Glutamatergic neuron (in vitro differentiated cells): ENCODE data around the gene ZP4. TPM values are rescaled to one million over a fixed set of nuclear protein-coding genes. Genes with fewer than 3 reads are reported as not detected.

ENCODE experiments used
- DNase-seq: peaks from one replicate; pipeline ENCODE4 v3.0.0; 2022
- H3K27ac Mint-ChIP-seq: one replicate; pipeline ENCODE4 v1.8.0; 2020; ENCODE audit warnings: mild to moderate bottlenecking, mixed read lengths, inconsistent platforms; ENCODE audit not compliant: unreplicated experiment
- H3K27me3 Mint-ChIP-seq: one replicate; pipeline ENCODE4 v1.8.0; 2020; ENCODE audit warnings: mild to moderate bottlenecking, moderate library complexity, mixed read lengths, inconsistent platforms; ENCODE audit not compliant: unreplicated experiment
- H3K36me3 Mint-ChIP-seq: one replicate; pipeline ENCODE4 v1.8.0; 2020; ENCODE audit warnings: mild to moderate bottlenecking, mixed read lengths, inconsistent platforms; ENCODE audit not compliant: unreplicated experiment
- H3K4me1 Mint-ChIP-seq: one replicate; pipeline ENCODE4 v1.8.0; 2020; ENCODE audit warnings: mild to moderate bottlenecking, low read depth, mixed read lengths, inconsistent platforms; ENCODE audit not compliant: unreplicated experiment
- H3K4me3 Mint-ChIP-seq: one replicate; pipeline ENCODE4 v1.8.0; 2020; ENCODE audit warnings: mild to moderate bottlenecking, mixed read lengths, inconsistent platforms; ENCODE audit not compliant: unreplicated experiment
- H3K9me3 Mint-ChIP-seq: one replicate; pipeline ENCODE4 v1.8.0; 2020; ENCODE audit warnings: mild to moderate bottlenecking, moderate library complexity, mixed read lengths, inconsistent platforms; ENCODE audit not compliant: unreplicated experiment
- total RNA-seq: library from RNA; stranded (reverse); fragmentation: NEBNext Ultra II Directional; extraction: Animal tissue kit (Norgen Biotek cat#: 25700); gene quantifications from one replicate; pipeline ENCODE4 v1.2.1, GENCODE V29; 2021; ENCODE audit not compliant: unreplicated experiment
- TF ChIP-seq, protein P1 (sequence below): fragments of 200-600 bp; sonication (generic); IDR thresholded peaks from one replicate; pipeline ENCODE4 v1.5.0; 2021; ENCODE audit not compliant: partially characterized antibody, unreplicated experiment

Gene ZP4
- total RNA-seq, 1 donor from 2014 or later: not detected

DNA sequence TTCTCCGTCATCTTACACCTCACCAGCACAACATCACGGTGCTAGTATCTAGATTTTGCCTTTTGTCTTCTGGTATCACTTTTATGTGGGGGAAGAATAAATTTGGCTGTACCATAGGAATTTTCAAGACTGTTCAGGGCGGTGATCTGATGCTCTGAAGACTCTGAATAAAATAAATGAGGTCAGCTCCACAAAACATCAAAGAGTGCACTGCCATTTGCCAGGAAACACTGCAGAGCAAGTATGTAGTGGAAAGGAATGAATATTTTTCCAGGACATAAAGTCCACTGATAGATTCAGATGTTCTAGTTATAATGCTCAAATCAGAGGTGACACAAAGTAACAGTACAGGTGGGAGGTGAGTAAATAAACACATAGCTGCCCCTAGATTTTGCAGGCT is 56.3 kb downstream of the ZP4 start:
- Mint-ChIP-seq H3K4me3 (no peak overlapping the region), H3K4me1 (peaks cover 6% of the 10 kb centered on the region), H3K27ac (no peak overlapping the region), H3K9me3 (peaks cover 2% of the 10 kb centered on the region), H3K36me3 (no peaks in the 10 kb centered on the region), H3K27me3 (peaks cover 1% of the 10 kb centered on the region)
- TF ChIP-seq, protein P1, sequence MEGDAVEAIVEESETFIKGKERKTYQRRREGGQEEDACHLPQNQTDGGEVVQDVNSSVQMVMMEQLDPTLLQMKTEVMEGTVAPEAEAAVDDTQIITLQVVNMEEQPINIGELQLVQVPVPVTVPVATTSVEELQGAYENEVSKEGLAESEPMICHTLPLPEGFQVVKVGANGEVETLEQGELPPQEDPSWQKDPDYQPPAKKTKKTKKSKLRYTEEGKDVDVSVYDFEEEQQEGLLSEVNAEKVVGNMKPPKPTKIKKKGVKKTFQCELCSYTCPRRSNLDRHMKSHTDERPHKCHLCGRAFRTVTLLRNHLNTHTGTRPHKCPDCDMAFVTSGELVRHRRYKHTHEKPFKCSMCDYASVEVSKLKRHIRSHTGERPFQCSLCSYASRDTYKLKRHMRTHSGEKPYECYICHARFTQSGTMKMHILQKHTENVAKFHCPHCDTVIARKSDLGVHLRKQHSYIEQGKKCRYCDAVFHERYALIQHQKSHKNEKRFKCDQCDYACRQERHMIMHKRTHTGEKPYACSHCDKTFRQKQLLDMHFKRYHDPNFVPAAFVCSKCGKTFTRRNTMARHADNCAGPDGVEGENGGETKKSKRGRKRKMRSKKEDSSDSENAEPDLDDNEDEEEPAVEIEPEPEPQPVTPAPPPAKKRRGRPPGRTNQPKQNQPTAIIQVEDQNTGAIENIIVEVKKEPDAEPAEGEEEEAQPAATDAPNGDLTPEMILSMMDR: no peak
- no peak for DNase-seq

DNA sequence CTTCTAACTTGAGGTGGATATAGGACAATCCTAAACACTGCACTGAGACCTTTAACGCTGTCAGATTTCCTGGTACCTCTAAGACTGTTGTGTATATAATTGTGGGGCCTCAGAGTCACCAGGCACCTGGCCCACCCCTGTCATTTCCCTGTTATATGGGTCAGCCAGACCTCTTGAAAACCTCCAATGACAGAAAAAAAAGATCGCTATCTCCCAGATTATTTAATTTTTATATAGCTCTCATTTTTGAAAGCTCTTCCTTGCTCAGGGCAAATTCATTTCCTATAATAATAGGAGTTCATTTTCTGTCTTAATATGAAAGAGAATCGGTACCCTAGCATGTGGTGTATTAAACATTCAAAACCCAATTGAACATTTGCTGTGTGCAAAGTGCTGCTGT is 56.7 kb downstream of the ZP4 start:
- H3K27ac Mint-ChIP-seq: no peak overlapping the region
- DNase-seq: no peak
- H3K27me3 Mint-ChIP-seq: peaks cover 1% of the 10 kb centered on the region
- H3K36me3 Mint-ChIP-seq: no peaks in the 10 kb centered on the region
- no peak overlapping the region for H3K4me3 Mint-ChIP-seq
- peaks cover 2% of the 10 kb centered on the region for H3K9me3 Mint-ChIP-seq
- H3K4me1 Mint-ChIP-seq: peaks cover 6% of the 10 kb centered on the region
- TF ChIP-seq, protein P1: no peak

DNA sequence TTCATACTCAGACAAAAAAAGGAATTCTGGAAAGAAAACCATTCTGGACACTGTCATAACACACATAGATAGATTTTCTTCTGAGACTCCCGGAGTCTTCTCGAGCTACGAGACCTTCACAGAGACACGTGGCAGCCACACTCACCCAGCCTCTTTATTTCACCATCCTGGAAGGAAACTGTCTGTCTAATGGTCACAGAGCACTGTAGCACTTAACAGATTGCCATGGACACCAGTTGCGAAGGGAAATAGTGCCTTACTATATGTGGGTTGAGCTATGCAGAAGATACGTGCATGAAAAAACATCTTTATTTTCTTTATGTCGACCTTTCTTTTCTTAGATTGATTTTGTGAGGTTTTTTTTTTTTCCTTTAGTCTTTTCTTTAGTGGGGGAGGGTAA is 57.9 kb downstream of the ZP4 start:
- TF ChIP-seq, protein P1: no peak
- H3K4me1 Mint-ChIP-seq: peaks cover 6% of the 10 kb centered on the region
- no peaks in the 10 kb centered on the region for H3K36me3 Mint-ChIP-seq
- DNase-seq: no peak
- no peaks in the 10 kb centered on the region for H3K27me3 Mint-ChIP-seq
- H3K9me3 Mint-ChIP-seq: peaks cover 2% of the 10 kb centered on the region
- no peak overlapping the region for H3K4me3 Mint-ChIP-seq
- no peak overlapping the region for H3K27ac Mint-ChIP-seq
